H9 (cell line): ENCODE measurements around the gene ISX. TPM values are rescaled to one million over a fixed set of nuclear protein-coding genes. Genes with fewer than 3 reads are reported as not detected.

Experiments used
- DNase-seq: peaks from one replicate; pipeline ENCODE4 v3.0.0-alpha.2; 2017
- H2AFZ ChIP-seq: one replicate; pipeline ENCODE4 v1.6.1; 2013; ENCODE audit warnings: mild to moderate bottlenecking, low read length, control low read depth, moderate library complexity
- H2AK5ac ChIP-seq: 2 replicates; pipeline ENCODE4 v1.6.1; 2013; ENCODE audit warnings: low read length, control low read depth, mixed read lengths; ENCODE audit not compliant: insufficient read length
- H2BK120ac ChIP-seq: one replicate; pipeline ENCODE4 v1.6.1; 2013; ENCODE audit warnings: low read depth, mild to moderate bottlenecking, low read length, control low read depth, inconsistent platforms; ENCODE audit not compliant: poor library complexity, severe bottlenecking
- H2BK12ac ChIP-seq: 2 replicates; pipeline ENCODE4 v1.6.1; 2013; ENCODE audit warnings: low read length, control low read depth, mixed read lengths, low read depth; ENCODE audit not compliant: insufficient read length
- H2BK15ac ChIP-seq: 2 replicates; pipeline ENCODE4 v1.6.1; 2013; ENCODE audit warnings: low read depth, low read length, control low read depth
- H2BK20ac ChIP-seq: one replicate; pipeline ENCODE4 v1.6.1; 2013; ENCODE audit warnings: low read depth, mild to moderate bottlenecking, low read length, control low read depth, inconsistent platforms; ENCODE audit not compliant: poor library complexity, severe bottlenecking
- H2BK5ac ChIP-seq: 2 replicates; pipeline ENCODE4 v1.6.1; 2013; ENCODE audit warnings: low read length, control low read depth, mixed read lengths; ENCODE audit not compliant: insufficient read length
- H3K14ac ChIP-seq: 2 replicates; pipeline ENCODE4 v1.6.1; 2013; ENCODE audit warnings: low read length, control low read depth; ENCODE audit not compliant: insufficient read depth
- H3K18ac ChIP-seq: 2 replicates; pipeline ENCODE4 v1.6.1; 2013; ENCODE audit warnings: low read depth, mild to moderate bottlenecking, mixed read lengths, low read length, control low read depth; ENCODE audit not compliant: insufficient read length
- H3K23ac ChIP-seq: 2 replicates; pipeline ENCODE4 v1.6.1; 2013; ENCODE audit warnings: low read length, control low read depth, mixed read lengths, low read depth; ENCODE audit not compliant: insufficient read length
- H3K23me2 ChIP-seq: 2 replicates; pipeline ENCODE4 v1.6.1; 2013; ENCODE audit warnings: low read depth, mild to moderate bottlenecking, mixed read lengths, low read length, control low read depth; ENCODE audit not compliant: insufficient read length, poor library complexity, severe bottlenecking
- H3K27ac ChIP-seq: 2 replicates; pipeline ENCODE4 v1.5.1; 2013; ENCODE audit warnings: low read length, control low read depth, mixed read lengths, low read depth; ENCODE audit not compliant: insufficient read length
- H3K27me3 ChIP-seq: 2 replicates; pipeline ENCODE4 v1.6.1; 2013; ENCODE audit warnings: low read length, control low read depth, inconsistent platforms; ENCODE audit not compliant: insufficient read depth
- H3K4ac ChIP-seq: 2 replicates; pipeline ENCODE4 v1.6.1; 2013; ENCODE audit warnings: low read depth, mild to moderate bottlenecking, control low read depth, inconsistent platforms, low read length, moderate library complexity
- H3K4me1 ChIP-seq: 2 replicates; pipeline ENCODE4 v1.6.1; 2013; ENCODE audit warnings: low read length, control low read depth, inconsistent platforms; ENCODE audit not compliant: insufficient read depth
- H3K4me2 ChIP-seq: 2 replicates; pipeline ENCODE4 v1.6.1; 2013; ENCODE audit warnings: low read length, control low read depth, mixed read lengths; ENCODE audit not compliant: insufficient read length, insufficient read depth
- H3K56ac ChIP-seq: 2 replicates; pipeline ENCODE4 v1.6.1; 2013; ENCODE audit warnings: low read depth, mild to moderate bottlenecking, mixed read lengths, low read length, control low read depth; ENCODE audit not compliant: insufficient read length
- H3K79me1 ChIP-seq: 2 replicates; pipeline ENCODE4 v1.6.1; 2013; ENCODE audit warnings: low read depth, mild to moderate bottlenecking, moderate library complexity, low read length, control low read depth, inconsistent platforms; ENCODE audit not compliant: insufficient read depth, poor library complexity, severe bottlenecking
- H3K79me2 ChIP-seq: 2 replicates; pipeline ENCODE4 v1.6.1; 2013; ENCODE audit warnings: low read length, control low read depth, inconsistent platforms; ENCODE audit not compliant: insufficient read depth
- H3K9ac ChIP-seq: 2 replicates; pipeline ENCODE4 v1.6.1; 2013; ENCODE audit warnings: low read length, control low read depth, mixed read lengths; ENCODE audit not compliant: insufficient read length; ENCODE audit errors: extremely low read depth
- H3K9me3 ChIP-seq: one replicate; pipeline ENCODE4 v1.6.1; 2013; ENCODE audit warnings: low read depth, low read length, inconsistent platforms; ENCODE audit not compliant: control insufficient read depth
- H3T11ph ChIP-seq: one replicate; pipeline ENCODE4 v1.6.1; 2013; ENCODE audit warnings: mild to moderate bottlenecking, low read length, control low read depth, inconsistent platforms
- H4K20me1 ChIP-seq: one replicate; pipeline ENCODE4 v1.6.1; 2013; ENCODE audit not compliant: control insufficient read depth, insufficient read length, insufficient read depth
- H4K5ac ChIP-seq: 2 replicates; pipeline ENCODE4 v1.6.1; 2013; ENCODE audit warnings: low read depth, mild to moderate bottlenecking, mixed read lengths, low read length, control low read depth; ENCODE audit not compliant: insufficient read length
- H4K8ac ChIP-seq: replicated peaks from 2 replicates; pipeline ENCODE4 v1.6.1; 2013; ENCODE audit warnings: low read length, control low read depth, mixed read lengths, low read depth; ENCODE audit not compliant: insufficient read length
- H4K91ac ChIP-seq: 2 replicates; pipeline ENCODE4 v1.6.1; 2013; ENCODE audit warnings: low read depth, mild to moderate bottlenecking, moderate library complexity, mixed read lengths, low read length, control low read depth; ENCODE audit not compliant: insufficient read length
- H3K27ac Mint-ChIP-seq, 3 experiments: 2 replicates in 2 of 3; 3 replicates in 1 of 3; pipeline ENCODE4 v1.8.0; 2020 to 2021; ENCODE audit warnings: mixed read lengths in 3 of 3, mild to moderate bottlenecking in 1 of 3, moderate library complexity in 1 of 3
- H3K27me3 Mint-ChIP-seq: 2 replicates; pipeline ENCODE4 v1.8.0; 2021; ENCODE audit warnings: low read depth, mild to moderate bottlenecking, moderate library complexity, mixed read lengths
- H3K36me3 Mint-ChIP-seq, 3 experiments: 2 replicates in 2 of 3; 3 replicates in 1 of 3; pipeline ENCODE4 v1.8.0; 2020 to 2021; ENCODE audit warnings: low read depth in 3 of 3, mixed read lengths in 3 of 3; ENCODE audit not compliant: insufficient read depth in 1 of 3
- H3K4me1 Mint-ChIP-seq, 2 experiments: 2 replicates each; pipeline ENCODE4 v1.8.0; 2020; ENCODE audit warnings: mixed read lengths in 2 of 2
- H3K4me3 Mint-ChIP-seq, 2 experiments: 2 replicates in 1 of 2; 3 replicates in 1 of 2; pipeline ENCODE4 v1.8.0; 2020 to 2021; ENCODE audit warnings: mild to moderate bottlenecking in 2 of 2, mixed read lengths in 2 of 2, moderate library complexity in 1 of 2
- H3K9me3 Mint-ChIP-seq, 2 experiments: 2 replicates in 1 of 2; 3 replicates in 1 of 2; pipeline ENCODE4 v1.8.0; 2020; ENCODE audit warnings: mild to moderate bottlenecking in 2 of 2, mixed read lengths in 2 of 2, moderate library complexity in 1 of 2
- WGBS: extraction: QIAGEN DNeasy Blood & Tissue Kit; methylation state at CpG from one replicate; pipeline ENCODE4 v1.1.7; 2013; ENCODE audit warnings: missing lambda C conversion rate, low lambda C conversion rate, mixed read lengths; ENCODE audit not compliant: insufficient read length; ENCODE audit errors: extremely low coverage; 5-methylcytosine and 5-hydroxymethylcytosine counted together
- total RNA-seq: library from RNA; stranded (reverse); gene quantifications from 2 replicates; pipeline ENCODE4 v1.2.1, GENCODE V29; 2021
- TF ChIP-seq, protein P1 (sequence below): fragments of 200-600 bp; sonication (generic); conservative IDR thresholded peaks from 3 replicates; pipeline ENCODE4 v1.8.0; 2021; ENCODE audit warnings: antibody characterized with exemption, mild to moderate bottlenecking

Gene ISX
- total RNA-seq, 1 experiment from 2014 or later: not detected

DNA sequence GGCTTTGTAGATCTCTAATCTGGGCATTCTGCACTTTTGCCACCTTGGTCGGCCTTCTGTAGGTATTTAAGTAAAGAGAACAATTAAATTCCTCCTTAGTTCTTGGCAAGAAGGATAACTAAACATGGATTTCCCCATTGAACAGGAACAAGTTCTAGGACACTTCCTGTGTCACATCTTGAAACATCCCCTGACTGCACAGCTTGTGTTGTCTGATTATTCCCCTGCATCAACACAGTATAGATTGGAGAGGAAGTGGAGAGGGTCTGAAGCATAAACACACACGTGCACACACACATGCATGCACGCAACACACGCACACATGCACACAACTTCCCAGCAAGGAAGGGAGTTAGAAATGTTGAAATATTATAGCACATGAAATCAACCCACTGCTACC, 8.6 kb downstream of the ISX start:
- no peak overlapping the region for H2AK5ac ChIP-seq
- H3K79me2 ChIP-seq: no peaks in the 10 kb centered on the region
- H3K9ac ChIP-seq: no peak overlapping the region
- Mint-ChIP-seq H3K4me1 (peaks cover 3% of the 10 kb centered on the region in 2 experiments; a peak in 2 of 4 replicates), H3K27me3 (no peaks in the 10 kb centered on the region; the same call in none of the 2 replicates), H3K27ac (no peak overlapping the region), H3K9me3 (no peaks in the 10 kb centered on the region), H3K4me3 (no peak overlapping the region), H3K36me3 (no peaks in the 10 kb centered on the region)
- no peak overlapping the region for H2BK15ac ChIP-seq
- H4K5ac ChIP-seq: no peak overlapping the region
- H3K27me3 ChIP-seq: no peaks in the 10 kb centered on the region
- no peak for DNase-seq
- no peak overlapping the region for H2BK20ac ChIP-seq
- no peak overlapping the region for H3K4me2 ChIP-seq
- no peak overlapping the region for H3T11ph ChIP-seq
- H2AFZ ChIP-seq: no peak overlapping the region
- no peak overlapping the region for H4K91ac ChIP-seq
- H4K8ac ChIP-seq: no peak overlapping the region
- TF ChIP-seq, protein P1, sequence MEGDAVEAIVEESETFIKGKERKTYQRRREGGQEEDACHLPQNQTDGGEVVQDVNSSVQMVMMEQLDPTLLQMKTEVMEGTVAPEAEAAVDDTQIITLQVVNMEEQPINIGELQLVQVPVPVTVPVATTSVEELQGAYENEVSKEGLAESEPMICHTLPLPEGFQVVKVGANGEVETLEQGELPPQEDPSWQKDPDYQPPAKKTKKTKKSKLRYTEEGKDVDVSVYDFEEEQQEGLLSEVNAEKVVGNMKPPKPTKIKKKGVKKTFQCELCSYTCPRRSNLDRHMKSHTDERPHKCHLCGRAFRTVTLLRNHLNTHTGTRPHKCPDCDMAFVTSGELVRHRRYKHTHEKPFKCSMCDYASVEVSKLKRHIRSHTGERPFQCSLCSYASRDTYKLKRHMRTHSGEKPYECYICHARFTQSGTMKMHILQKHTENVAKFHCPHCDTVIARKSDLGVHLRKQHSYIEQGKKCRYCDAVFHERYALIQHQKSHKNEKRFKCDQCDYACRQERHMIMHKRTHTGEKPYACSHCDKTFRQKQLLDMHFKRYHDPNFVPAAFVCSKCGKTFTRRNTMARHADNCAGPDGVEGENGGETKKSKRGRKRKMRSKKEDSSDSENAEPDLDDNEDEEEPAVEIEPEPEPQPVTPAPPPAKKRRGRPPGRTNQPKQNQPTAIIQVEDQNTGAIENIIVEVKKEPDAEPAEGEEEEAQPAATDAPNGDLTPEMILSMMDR: no peak
- H3K14ac ChIP-seq: no peak overlapping the region
- no peak overlapping the region for H3K56ac ChIP-seq
- H3K23me2 ChIP-seq: no peaks in the 10 kb centered on the region
- H3K27ac ChIP-seq: no peak overlapping the region
- H3K23ac ChIP-seq: no peak overlapping the region
- no peaks in the 10 kb centered on the region for H3K9me3 ChIP-seq
- H3K79me1 ChIP-seq: no peaks in the 10 kb centered on the region
- H3K4me1 ChIP-seq: no peaks in the 10 kb centered on the region
- H2BK5ac ChIP-seq: no peak overlapping the region
- H3K4ac ChIP-seq: no peak overlapping the region
- no CpG with 5 or more reads among the region's 4 CpGs for WGBS
- H3K18ac ChIP-seq: no peak overlapping the region
- no peaks in the 10 kb centered on the region for H4K20me1 ChIP-seq
- H2BK12ac ChIP-seq: no peak overlapping the region
- H2BK120ac ChIP-seq: no peak overlapping the region
